Neutrophil (primary cell): ENCODE measurements around the gene FHOD3.

Experiments used
- H3K27ac ChIP-seq: fragments of 200-600 bp; sonication (generic); 2 replicates; pipeline ENCODE4 v1.5.1; 2016; ENCODE audit warnings: mild to moderate bottlenecking, moderate library complexity
- H3K27me3 ChIP-seq: fragments of 200-600 bp; sonication (generic); 2 replicates; pipeline ENCODE4 v1.6.0; 2016; ENCODE audit warnings: mild to moderate bottlenecking
- H3K36me3 ChIP-seq: fragments of 200-600 bp; sonication (generic); 2 replicates; pipeline ENCODE4 v1.5.1; 2017
- H3K4me1 ChIP-seq, 2 experiments: fragments of 200-600 bp in 1 of 2; sonication (generic) in 1 of 2; 1 replicate in 1 of 2; 2 replicates in 1 of 2; pipeline versions ENCODE4 v1.5.1 to v1.6.1; 2013 to 2016; ENCODE audit warnings: low read depth in 1 of 2, low read length in 1 of 2, mild to moderate bottlenecking in 1 of 2, moderate library complexity in 1 of 2; ENCODE audit not compliant: control insufficient read depth in 1 of 2, insufficient read depth in 1 of 2
- H3K4me3 ChIP-seq, 2 experiments: fragments of 200-600 bp in 1 of 2; sonication (generic) in 1 of 2; 1 replicate in 1 of 2; 2 replicates in 1 of 2; pipeline ENCODE4 v1.5.1; 2013 to 2016; ENCODE audit warnings: low read depth in 1 of 2, low read length in 1 of 2, mild to moderate bottlenecking in 1 of 2, moderate library complexity in 1 of 2
- H3K9me3 ChIP-seq: fragments of 200-600 bp; sonication (generic); 2 replicates; pipeline ENCODE4 v1.5.1; 2016
- CTCF ChIP-seq: fragments of 200-600 bp; sonication (generic); IDR thresholded peaks from 2 replicates; pipeline ENCODE4 v1.5.1; 2016; ENCODE audit warnings: antibody characterized with exemption

FHOD3 gene

GRCh38 chr18:36401462-36401861 lies 103.9 kb downstream of the FHOD3 start:
- H3K36me3 ChIP-seq: no peaks in the 10 kb centered on the region
- H3K27me3 ChIP-seq: no peaks in the 10 kb centered on the region
- H3K27ac ChIP-seq: no peak overlapping the region
- H3K9me3 ChIP-seq: no peaks in the 10 kb centered on the region
- no peaks in the 10 kb centered on the region for H3K4me1 ChIP-seq
- TF ChIP-seq CTCF: no peak
- no peak overlapping the region for H3K4me3 ChIP-seq

GRCh38 chr18:36402765-36403396 lies 105.4 kb downstream of the FHOD3 start:
- Histone ChIP-seq H3K27ac (no peak overlapping the region), H3K27me3 (no peaks in the 10 kb centered on the region), H3K36me3 (no peaks in the 10 kb centered on the region), H3K9me3 (no peaks in the 10 kb centered on the region), H3K4me1 (no peaks in the 10 kb centered on the region), H3K4me3 (no peak overlapping the region)
- TF ChIP-seq CTCF: no peak

DNA sequence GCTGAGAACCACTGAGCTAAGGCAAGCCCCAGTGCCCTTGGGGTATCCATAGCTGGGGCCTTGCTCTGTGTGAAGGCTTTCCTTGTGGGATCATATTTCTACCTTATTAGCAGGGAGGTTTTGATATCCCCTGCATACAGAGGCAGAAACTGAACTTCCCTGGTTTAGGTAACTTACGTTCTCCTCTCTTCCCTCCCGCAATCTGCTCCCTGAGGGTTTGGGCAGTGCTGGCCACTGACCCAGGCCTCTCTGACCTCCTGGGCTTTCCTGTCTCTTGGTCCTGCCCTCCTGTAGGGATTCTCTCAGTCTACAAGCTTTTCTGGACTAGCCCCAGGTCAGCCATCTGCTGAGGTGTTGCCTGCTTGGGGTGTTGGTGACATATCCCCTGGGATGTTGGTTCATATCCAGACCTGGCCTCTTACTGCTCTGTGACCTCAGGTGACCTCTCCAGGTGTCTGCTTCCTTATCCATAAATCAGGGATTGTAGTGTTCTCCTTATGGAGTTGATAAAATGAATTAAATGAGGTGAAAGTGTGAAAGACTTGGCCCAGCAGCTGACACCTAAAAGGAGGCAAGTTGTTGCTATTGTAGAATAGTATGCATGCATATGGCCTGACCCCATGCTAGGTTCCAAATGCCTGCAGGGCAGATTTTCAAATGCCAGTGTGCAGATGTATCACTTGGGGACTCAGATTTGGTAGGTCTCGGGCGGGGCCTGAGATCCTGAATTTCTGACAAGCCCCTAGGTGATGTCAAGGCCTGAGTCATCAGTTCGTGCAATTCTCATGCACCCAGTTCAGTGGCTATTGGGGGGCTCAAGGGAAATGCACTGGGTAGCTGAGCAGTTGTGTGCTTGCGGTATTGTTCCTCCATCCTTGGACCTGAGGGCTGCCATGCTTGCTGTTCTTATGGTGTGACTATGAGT lies 106.6 kb downstream of the FHOD3 start:
- no peaks in the 10 kb centered on the region for H3K9me3 ChIP-seq
- H3K27ac ChIP-seq: no peak overlapping the region
- no peak overlapping the region for H3K4me3 ChIP-seq
- no peaks in the 10 kb centered on the region for H3K4me1 ChIP-seq
- no peak for TF ChIP-seq CTCF
- no peaks in the 10 kb centered on the region for H3K27me3 ChIP-seq
- no peaks in the 10 kb centered on the region for H3K36me3 ChIP-seq

- Histone ChIP-seq H3K9me3 (no peaks in the 10 kb centered on the region), H3K36me3 (no peaks in the 10 kb centered on the region), H3K4me3 (no peak overlapping the region), H3K27ac (no peak overlapping the region), H3K4me1 (no peaks in the 10 kb centered on the region), H3K27me3 (no peaks in the 10 kb centered on the region)
- TF ChIP-seq CTCF: no peak
Measured at GRCh38 chr18:36405611-36406010, 108.1 kb downstream of the FHOD3 start.

GRCh38 chr18:36406805-36407204 lies 109.3 kb downstream of the FHOD3 start:
- no peak overlapping the region for H3K27ac ChIP-seq
- H3K27me3 ChIP-seq: no peaks in the 10 kb centered on the region
- no peaks in the 10 kb centered on the region for H3K4me1 ChIP-seq
- H3K36me3 ChIP-seq: no peaks in the 10 kb centered on the region
- no peaks in the 10 kb centered on the region for H3K9me3 ChIP-seq
- no peak overlapping the region for H3K4me3 ChIP-seq
- TF ChIP-seq CTCF: no peak
